Measurements from ENCODE around the gene SLC18B1.

DNA sequence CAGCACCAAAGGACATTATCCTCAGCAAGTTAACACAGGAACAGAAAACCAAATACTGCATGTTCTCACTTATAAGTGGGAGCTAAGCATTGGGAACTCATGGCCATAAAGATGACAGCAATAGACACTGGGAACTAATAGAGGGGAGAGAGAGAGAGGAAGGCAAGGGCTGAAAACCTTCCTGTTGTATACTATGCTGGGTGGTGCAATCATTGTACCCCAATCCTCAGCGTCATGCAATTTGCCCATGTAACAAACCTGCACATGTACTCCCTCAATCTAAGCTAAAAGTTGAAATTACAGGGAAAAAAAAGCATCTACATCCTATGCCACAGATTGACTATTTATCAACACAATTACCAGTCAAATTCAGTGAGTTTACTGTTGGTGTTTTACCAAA, 64.6 kb downstream of the SLC18B1 start:
- TF ChIP-seq RARB (CRISPR knock-in tag; IDR thresholded peaks at IDR 0.05) = no peak
- TF ChIP-seq, protein P1, sequence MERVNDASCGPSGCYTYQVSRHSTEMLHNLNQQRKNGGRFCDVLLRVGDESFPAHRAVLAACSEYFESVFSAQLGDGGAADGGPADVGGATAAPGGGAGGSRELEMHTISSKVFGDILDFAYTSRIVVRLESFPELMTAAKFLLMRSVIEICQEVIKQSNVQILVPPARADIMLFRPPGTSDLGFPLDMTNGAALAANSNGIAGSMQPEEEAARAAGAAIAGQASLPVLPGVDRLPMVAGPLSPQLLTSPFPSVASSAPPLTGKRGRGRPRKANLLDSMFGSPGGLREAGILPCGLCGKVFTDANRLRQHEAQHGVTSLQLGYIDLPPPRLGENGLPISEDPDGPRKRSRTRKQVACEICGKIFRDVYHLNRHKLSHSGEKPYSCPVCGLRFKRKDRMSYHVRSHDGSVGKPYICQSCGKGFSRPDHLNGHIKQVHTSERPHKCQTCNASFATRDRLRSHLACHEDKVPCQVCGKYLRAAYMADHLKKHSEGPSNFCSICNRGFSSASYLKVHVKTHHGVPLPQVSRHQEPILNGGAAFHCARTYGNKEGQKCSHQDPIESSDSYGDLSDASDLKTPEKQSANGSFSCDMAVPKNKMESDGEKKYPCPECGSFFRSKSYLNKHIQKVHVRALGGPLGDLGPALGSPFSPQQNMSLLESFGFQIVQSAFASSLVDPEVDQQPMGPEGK (CRISPR knock-in tag; IDR thresholded peaks at IDR 0.05; ENCODE audit: borderline replicate concordance) = no peak
- no peak for TF ChIP-seq GLIS3 (CRISPR knock-in tag; IDR thresholded peaks at IDR 0.05)
- TF ChIP-seq ZNF70 (CRISPR knock-in tag; IDR thresholded peaks at IDR 0.05) = no peak
- TF ChIP-seq, protein P2, sequence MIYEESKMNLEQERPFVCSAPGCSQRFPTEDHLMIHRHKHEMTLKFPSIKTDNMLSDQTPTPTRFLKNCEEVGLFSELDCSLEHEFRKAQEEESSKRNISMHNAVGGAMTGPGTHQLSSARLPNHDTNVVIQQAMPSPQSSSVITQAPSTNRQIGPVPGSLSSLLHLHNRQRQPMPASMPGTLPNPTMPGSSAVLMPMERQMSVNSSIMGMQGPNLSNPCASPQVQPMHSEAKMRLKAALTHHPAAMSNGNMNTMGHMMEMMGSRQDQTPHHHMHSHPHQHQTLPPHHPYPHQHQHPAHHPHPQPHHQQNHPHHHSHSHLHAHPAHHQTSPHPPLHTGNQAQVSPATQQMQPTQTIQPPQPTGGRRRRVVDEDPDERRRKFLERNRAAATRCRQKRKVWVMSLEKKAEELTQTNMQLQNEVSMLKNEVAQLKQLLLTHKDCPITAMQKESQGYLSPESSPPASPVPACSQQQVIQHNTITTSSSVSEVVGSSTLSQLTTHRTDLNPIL (CRISPR knock-in tag; IDR thresholded peaks at IDR 0.05; ENCODE audit: low read depth) = no peak
- no peak for TF ChIP-seq OSR1 (CRISPR knock-in tag; IDR thresholded peaks at IDR 0.05)
- TF ChIP-seq PPARA (CRISPR knock-in tag; IDR thresholded peaks at IDR 0.05; ENCODE audit: borderline replicate concordance) = no peak
- TF ChIP-seq ARNTL (CRISPR knock-in tag; IDR thresholded peaks at IDR 0.05; ENCODE audit: borderline replicate concordance, low read depth) = no peak
- TF ChIP-seq SNAI2 (CRISPR knock-in tag; IDR thresholded peaks at IDR 0.05) = no peak
- TF ChIP-seq ZFP3 (CRISPR knock-in tag; IDR thresholded peaks at IDR 0.05) = no peak
- TF ChIP-seq TCF4 (CRISPR knock-in tag; IDR thresholded peaks at IDR 0.05; ENCODE audit: borderline replicate concordance) = no peak

Data from SK-N-SH treated with all-trans-retinoic acid at 6 μM for 48 hours (cell line).